Thyroid gland (tissue), 4 donors: ENCODE data around the gene SYF2. TPM values are rescaled to one million over a fixed set of nuclear protein-coding genes. Genes with fewer than 3 reads are reported as not detected.

Experiments
- DNase-seq, 2 donors: peaks; one replicate each; pipeline ENCODE4 v3.0.0-alpha.2; 2019
- H3K27ac ChIP-seq, 3 donors: fragments of 200-600 bp; sonication (generic); 1 replicate in 2 of 3; 2 replicates in 1 of 3; pipeline ENCODE4 v1.5.1; 2016 to 2019; ENCODE audit warnings: mild to moderate bottlenecking in 1 of 3, moderate library complexity in 1 of 3
- H3K27me3 ChIP-seq: fragments of 200-600 bp; sonication (generic); one replicate; pipeline ENCODE4 v1.5.1; 2019
- H3K36me3 ChIP-seq, 2 donors: fragments of 200-600 bp; sonication (generic); one replicate each; pipeline ENCODE4 v1.5.1; 2016 to 2019
- H3K4me1 ChIP-seq, 2 donors: fragments of 200-600 bp; sonication (generic); one replicate each; pipeline ENCODE4 v1.5.1; 2017 to 2019
- H3K4me3 ChIP-seq, 3 donors: fragments of 200-600 bp; sonication (generic); replicated peaks in 1 of 3; 1 replicate in 2 of 3; 2 replicates in 1 of 3; pipeline ENCODE4 v1.5.1; 2016; ENCODE audit warnings: mild to moderate bottlenecking in 1 of 3
- H3K9me3 ChIP-seq: fragments of 200-600 bp; sonication (generic); one replicate; pipeline ENCODE4 v1.5.1; 2017
- CTCF ChIP-seq, 6 experiments: fragments of 200-600 bp in 3 of 6; fragments of 450-650 bp in 3 of 6; sonication (generic) in 3 of 6; IDR thresholded peaks; one replicate each; pipeline ENCODE4 v1.5.1; 2016 to 2019; ENCODE audit warnings: antibody characterized with exemption in 6 of 6, mild to moderate bottlenecking in 2 of 6, inconsistent platforms in 1 of 6, moderate library complexity in 1 of 6
- POLR2A ChIP-seq, 2 donors: fragments of 450-650 bp; IDR thresholded peaks; one replicate each; pipeline ENCODE4 v1.6.1; 2017; ENCODE audit warnings: antibody characterized with exemption in 2 of 2, mild to moderate bottlenecking in 2 of 2, moderate library complexity in 1 of 2
- WGBS, 2 donors: methylation state at CpG; one replicate each; pipeline ENCODE4 v1.1.5; 2017; 5-methylcytosine and 5-hydroxymethylcytosine counted together
- intact Hi-C: fragments of 100-400 bp; cut with DNase I; formaldehyde crosslinking; loops from one replicate; pipeline ENCODE4 v1.15.1; 2023
- total RNA-seq, 4 donors: library from RNA; depleted of rRNA; stranded (reverse); fragments of >200 nt; gene quantifications; one replicate each; pipeline ENCODE4 v1.2.3, GENCODE V29; 2016

Gene SYF2
- total RNA-seq, 4 donors from 2014 or later, result 41.1 to 94.9 (median 57.9) TPM

GRCh38 chr1:25186161-25187007, 45.9 kb downstream of the SYF2 start:
- Histone ChIP-seq H3K9me3 (no peaks in the 10 kb centered on the region), H3K36me3 (no peaks in the 10 kb centered on the region), H3K27ac (no peak overlapping the region), H3K4me3 (no peak overlapping the region), H3K4me1 (no peaks in the 10 kb centered on the region), H3K27me3 (no peaks in the 10 kb centered on the region)
- 75 to 78% methylated on average over 13 to 14 of the region's 14 CpGs for WGBS, 2 donors
- no peak for DNase-seq
- TF ChIP-seq CTCF (IDR thresholded peaks at IDR 0.05) (no peak), POLR2A (IDR thresholded peaks at IDR 0.05) (no peak)
- intact Hi-C loops, result no loop called here

- Histone ChIP-seq H3K36me3 (no peaks in the 10 kb centered on the region), H3K27me3 (no peaks in the 10 kb centered on the region), H3K9me3 (no peaks in the 10 kb centered on the region), H3K4me1 (no peaks in the 10 kb centered on the region), H3K27ac (no peak overlapping the region), H3K4me3 (no peak overlapping the region)
- 46 to 61% methylated on average over 10 of the region's 10 CpGs for WGBS, 2 donors
- intact Hi-C loops, result no loop called here
- no peak for DNase-seq
- TF ChIP-seq CTCF (IDR thresholded peaks at IDR 0.05) (no peak), POLR2A (IDR thresholded peaks at IDR 0.05) (no peak)
These were observed 46.7 kb downstream of the SYF2 start for GRCh38 chr1:25185409-25186160.

GRCh38 chr1:25184001-25184762, 48.1 kb downstream of the SYF2 start:
- intact Hi-C loops, result no loop called here

GRCh38 chr1:25183126-25183980, 48.9 kb downstream of the SYF2 start:
- Histone ChIP-seq H3K27me3 (no peaks in the 10 kb centered on the region), H3K27ac (no peak overlapping the region), H3K4me3 (no peak overlapping the region), H3K9me3 (no peaks in the 10 kb centered on the region), H3K4me1 (no peaks in the 10 kb centered on the region), H3K36me3 (no peaks in the 10 kb centered on the region)
- 90 to 91% methylated on average over 20 of the region's 21 CpGs for WGBS, 2 donors
- TF ChIP-seq POLR2A (IDR thresholded peaks at IDR 0.05), result no peak
- TF ChIP-seq CTCF (IDR thresholded peaks at IDR 0.05), result no peak
- intact Hi-C loops, result no loop called here
- DNase-seq, result no peak

More at GRCh38 chr1:25184001-25184762, 48.1 kb downstream of the SYF2 start:
- H3K27me3 ChIP-seq, result no peaks in the 10 kb centered on the region
- no peak for DNase-seq
- WGBS, 2 donors, result 89 to 91% methylated on average over 9 to 13 of the region's 13 CpGs
- H3K4me3 ChIP-seq, result no peak overlapping the region
- H3K4me1 ChIP-seq, result no peaks in the 10 kb centered on the region
- H3K27ac ChIP-seq, result no peak overlapping the region
- H3K36me3 ChIP-seq, result no peaks in the 10 kb centered on the region
- no peak for TF ChIP-seq CTCF (IDR thresholded peaks at IDR 0.05)
- no peak for TF ChIP-seq POLR2A (IDR thresholded peaks at IDR 0.05)
- H3K9me3 ChIP-seq, result no peaks in the 10 kb centered on the region
